CD4-positive, alpha-beta T cell treated with Interleukin-1 beta for 1 hour (primary cell): ENCODE measurements around the gene LRFN5.
"Not testable (repeated sequence)": the region's sequence is repeated elsewhere in the genome, so short reads cannot be mapped to it uniquely, and the experiment has no call there.

ENCODE experiments used
- DNase-seq, 2 donors: peaks; one replicate each; pipeline ENCODE4 v3.0.0-alpha.2; 2020 to 2022

LRFN5 gene

DNA sequence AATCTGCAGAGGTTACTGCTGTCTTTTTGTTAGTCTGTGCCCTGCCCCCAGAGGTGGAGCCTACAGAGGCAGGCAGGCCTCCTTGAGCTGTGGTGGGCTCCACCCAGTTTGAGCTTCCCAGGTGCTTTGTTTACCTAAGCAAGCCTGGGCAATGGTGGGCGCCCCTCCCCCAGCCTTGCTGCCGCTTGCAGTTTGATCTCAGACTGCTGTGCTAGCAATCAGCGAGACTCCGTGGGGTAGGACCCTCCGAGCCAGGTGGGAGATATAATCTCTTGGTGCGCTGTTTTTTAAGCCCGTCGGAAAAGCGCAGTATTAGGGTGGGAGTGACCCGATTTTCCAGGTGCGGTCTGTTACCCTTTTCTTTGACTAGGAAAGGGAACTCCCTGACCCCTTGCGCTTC lies 304.5 kb downstream of the LRFN5 start:
- not testable (repeated sequence) for DNase-seq

DNA sequence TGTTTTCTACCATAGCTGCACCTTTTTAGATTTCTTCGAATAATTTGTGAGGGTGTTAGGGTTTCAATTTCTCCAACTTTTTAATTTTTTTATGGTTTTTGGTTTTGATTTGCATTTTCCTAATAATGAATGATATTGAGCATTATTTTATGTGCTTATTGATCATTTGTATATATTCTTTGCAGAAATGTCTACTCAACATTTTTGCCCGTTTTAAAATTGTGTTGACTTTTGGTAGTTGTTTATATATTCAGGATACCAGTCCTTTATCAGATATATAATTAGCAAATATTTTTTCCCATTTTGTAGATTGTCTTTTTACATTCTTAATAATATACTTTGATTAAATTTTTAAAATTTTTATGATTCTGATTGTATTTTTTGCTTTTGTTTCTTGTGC lies 306.7 kb downstream of the LRFN5 start:
- no peak for DNase-seq

DNA sequence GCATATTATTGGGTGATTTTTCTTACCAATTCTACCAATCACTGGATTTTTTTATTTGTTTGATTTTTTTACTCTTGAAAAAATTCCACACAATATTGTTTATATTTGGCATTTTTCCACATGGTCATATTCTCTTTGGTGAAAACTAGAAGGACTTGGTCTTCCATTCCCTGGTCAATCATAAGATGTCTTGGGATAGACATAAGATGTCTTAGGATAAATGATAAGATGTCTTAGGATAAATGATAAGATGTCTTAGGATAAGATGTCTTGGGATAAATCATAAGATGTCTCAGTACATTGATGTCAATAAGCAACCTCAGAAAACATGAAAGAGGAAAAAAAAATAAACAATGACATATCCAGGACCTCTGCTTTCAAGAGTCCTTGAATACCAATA lies 309.1 kb downstream of the LRFN5 start:
- no peak for DNase-seq

DNA sequence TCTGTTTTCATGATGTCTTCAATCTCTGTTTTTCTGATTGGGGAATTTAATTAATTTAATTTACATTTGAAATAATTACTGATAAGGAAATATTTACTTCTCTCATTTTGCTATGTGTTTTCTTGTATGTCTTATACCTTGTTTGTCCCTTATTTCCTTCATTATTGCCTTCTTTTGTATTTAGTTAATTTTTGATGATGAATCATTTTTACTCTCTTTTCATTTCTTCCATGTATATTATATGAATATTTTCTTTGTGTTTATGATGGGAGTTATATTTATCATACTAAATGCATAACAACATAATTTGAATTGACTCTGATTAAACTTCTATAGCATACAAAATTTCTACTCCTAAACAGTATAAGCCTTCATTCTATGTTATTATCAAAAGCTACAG lies 309.6 kb downstream of the LRFN5 start:
- no peak for DNase-seq

- DNase-seq: no peak
Observed at GRCh38 chr14:41925409-41925808, 318.7 kb downstream of the LRFN5 start.

DNA sequence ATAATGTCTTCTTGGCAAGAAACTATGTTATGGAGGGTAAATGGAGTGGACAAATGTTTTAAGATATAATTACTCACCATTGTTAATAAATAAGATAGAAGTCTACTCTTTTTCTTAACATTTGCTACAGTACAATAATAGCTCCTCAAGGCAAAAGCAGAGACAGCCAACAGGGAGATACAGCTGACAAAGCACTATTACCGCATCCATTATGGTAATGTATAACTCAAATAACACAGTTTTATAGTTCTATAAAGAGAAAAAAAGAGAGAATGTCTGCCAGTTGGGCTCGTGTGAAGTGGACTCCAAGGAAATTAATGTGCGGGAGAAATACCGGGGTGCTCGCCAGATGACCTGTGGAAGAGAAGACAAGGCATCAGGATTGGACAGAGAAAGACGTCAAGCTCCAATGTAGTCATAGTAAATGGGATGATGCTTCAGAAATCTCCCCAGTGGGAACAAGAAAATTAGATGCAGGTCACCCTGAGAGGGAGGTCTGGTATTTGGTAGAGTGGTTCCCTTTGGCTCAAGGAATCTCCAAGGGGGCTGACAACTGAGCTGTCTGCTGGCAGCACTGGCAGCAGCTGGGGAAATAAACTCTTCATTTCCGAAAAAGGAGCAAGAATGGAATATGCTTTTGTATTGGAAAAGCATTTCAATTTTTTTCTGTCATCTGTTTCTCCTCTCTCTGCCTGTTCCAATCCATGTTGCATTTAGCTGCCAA lies 343.9 kb downstream of the LRFN5 start:
- no peak for DNase-seq
